Vagina (tissue), 2 donors: ENCODE results near the gene P2RX6.

Source experiments
- CTCF ChIP-seq, 3 experiments: fragments of 450-650 bp in 2 of 3; fragments of 200-600 bp in 1 of 3; sonication (generic) in 1 of 3; IDR thresholded peaks; one replicate each; pipeline ENCODE4 v1.5.1; 2017 to 2019; ENCODE audit warnings: antibody characterized with exemption in 3 of 3, mild to moderate bottlenecking in 2 of 3, moderate library complexity in 2 of 3
- POLR2AphosphoS5 ChIP-seq, 2 donors: sonication (generic); formaldehyde crosslinking; IDR thresholded peaks; one replicate each; pipeline ENCODE4 v1.9.0; 2017; ENCODE audit warnings: antibody characterized with exemption in 2 of 2, mild to moderate bottlenecking in 2 of 2, low read depth in 1 of 2; ENCODE audit not compliant: insufficient read depth in 1 of 2

- no peak for TF ChIP-seq CTCF (IDR thresholded peaks at IDR 0.05)
- no peak for TF ChIP-seq POLR2AphosphoS5 (IDR thresholded peaks at IDR 0.05; ENCODE audit: insufficient read depth in 1 of 2, low read depth in 1 of 2)
These were observed 20.6 kb upstream of the P2RX6 start for GRCh38 chr22:20994128-20994901.
